ENCODE data around the gene KCNJ1. TPM values are rescaled to one million over a fixed set of nuclear protein-coding genes. Genes with fewer than 3 reads are reported as not detected.

The KCNJ1 gene
- total RNA-seq, 1 donor from 2014 or later = 0.41 TPM

DNA sequence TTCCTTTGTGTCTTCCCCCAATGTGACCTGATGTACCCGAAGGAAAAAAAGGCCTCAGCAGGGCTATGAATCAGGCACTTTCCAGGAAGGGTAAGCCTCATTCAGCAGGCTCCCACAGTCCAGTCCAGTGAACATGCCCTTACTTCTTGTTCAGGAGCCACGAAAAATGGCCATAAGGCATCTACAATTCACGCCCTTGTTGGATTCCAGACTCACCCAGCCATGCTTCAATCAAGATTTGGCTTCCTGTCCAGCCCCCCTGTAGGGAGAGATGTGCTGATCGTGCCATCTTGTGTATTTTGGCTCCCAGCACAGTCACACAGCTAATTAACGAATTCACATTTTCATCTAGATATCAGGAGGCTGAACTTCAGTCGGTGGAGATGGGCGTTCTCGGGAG, 14.1 kb upstream of the KCNJ1 start:
- no peak overlapping the region for H2AFZ ChIP-seq (replicated peaks)
- no peak overlapping the region for H3K9ac ChIP-seq
- Mint-ChIP-seq H3K27me3 (ENCODE audit: insufficient read depth, low read depth) (peaks cover 6% of the 10 kb centered on the region), H3K4me1 (peaks cover 31% of the 10 kb centered on the region), H3K36me3 (no peaks in the 10 kb centered on the region), H3K27ac (no peak overlapping the region), H3K4me3 (no peak overlapping the region), H3K9me3 (no peaks in the 10 kb centered on the region)
- no peak for DNase-seq (ENCODE audit: low spot score)
- no peaks in the 10 kb centered on the region for H3F3A ChIP-seq (ENCODE audit: low read depth)
- H3K27ac ChIP-seq = no peak overlapping the region
- no peaks in the 10 kb centered on the region for H3K79me2 ChIP-seq (ENCODE audit: low read depth)
- H3K4me1 ChIP-seq = peaks cover 9% of the 10 kb centered on the region
- H3K4me2 ChIP-seq = no peak overlapping the region
- no peaks in the 10 kb centered on the region for H4K20me1 ChIP-seq (ENCODE audit: low read depth)
- H3K36me3 ChIP-seq = no peaks in the 10 kb centered on the region
- peaks cover 39% of the 10 kb centered on the region for H3K27me3 ChIP-seq
- H3K4me3 ChIP-seq = no peak overlapping the region
- H3K9me3 ChIP-seq (ENCODE audit: low read depth) = no peaks in the 10 kb centered on the region
- TF ChIP-seq EZH2phosphoT487 (IDR thresholded peaks at IDR 0.05) = no peak
- no peak for TF ChIP-seq EZH2 (IDR thresholded peaks at IDR 0.05)

DNA sequence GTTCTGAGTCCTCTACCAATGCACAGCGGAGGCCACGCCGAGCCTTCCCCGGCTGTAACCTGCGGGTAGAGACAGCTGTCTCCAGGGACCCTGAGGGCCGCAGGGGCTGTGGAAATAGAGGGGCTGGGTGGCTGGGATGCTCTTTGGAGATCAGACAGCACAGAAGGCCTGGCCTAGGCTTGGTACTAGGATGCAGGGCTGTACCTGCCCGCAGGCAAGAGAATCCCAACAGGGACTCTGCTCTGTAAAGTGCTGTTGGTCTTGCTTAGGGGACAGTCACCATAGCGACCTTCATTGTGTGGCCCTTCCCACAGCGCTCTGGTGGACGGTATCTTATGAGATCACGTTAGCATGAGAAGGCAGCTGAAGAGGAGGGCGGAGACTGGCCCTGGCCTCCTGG, 12.7 kb upstream of the KCNJ1 start:
- H3K79me2 ChIP-seq (ENCODE audit: low read depth) = no peaks in the 10 kb centered on the region
- H3K4me3 ChIP-seq = no peak overlapping the region
- TF ChIP-seq EZH2phosphoT487 (IDR thresholded peaks at IDR 0.05) (no peak), EZH2 (IDR thresholded peaks at IDR 0.05) (no peak)
- TF ChIP-seq, protein P1, sequence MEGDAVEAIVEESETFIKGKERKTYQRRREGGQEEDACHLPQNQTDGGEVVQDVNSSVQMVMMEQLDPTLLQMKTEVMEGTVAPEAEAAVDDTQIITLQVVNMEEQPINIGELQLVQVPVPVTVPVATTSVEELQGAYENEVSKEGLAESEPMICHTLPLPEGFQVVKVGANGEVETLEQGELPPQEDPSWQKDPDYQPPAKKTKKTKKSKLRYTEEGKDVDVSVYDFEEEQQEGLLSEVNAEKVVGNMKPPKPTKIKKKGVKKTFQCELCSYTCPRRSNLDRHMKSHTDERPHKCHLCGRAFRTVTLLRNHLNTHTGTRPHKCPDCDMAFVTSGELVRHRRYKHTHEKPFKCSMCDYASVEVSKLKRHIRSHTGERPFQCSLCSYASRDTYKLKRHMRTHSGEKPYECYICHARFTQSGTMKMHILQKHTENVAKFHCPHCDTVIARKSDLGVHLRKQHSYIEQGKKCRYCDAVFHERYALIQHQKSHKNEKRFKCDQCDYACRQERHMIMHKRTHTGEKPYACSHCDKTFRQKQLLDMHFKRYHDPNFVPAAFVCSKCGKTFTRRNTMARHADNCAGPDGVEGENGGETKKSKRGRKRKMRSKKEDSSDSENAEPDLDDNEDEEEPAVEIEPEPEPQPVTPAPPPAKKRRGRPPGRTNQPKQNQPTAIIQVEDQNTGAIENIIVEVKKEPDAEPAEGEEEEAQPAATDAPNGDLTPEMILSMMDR (IDR thresholded peaks at IDR 0.05) = no peak
- H3K4me3 Mint-ChIP-seq = no peak overlapping the region
- no peak overlapping the region for H3K27ac ChIP-seq
- H3K36me3 ChIP-seq = no peaks in the 10 kb centered on the region
- no peaks in the 10 kb centered on the region for H3K36me3 Mint-ChIP-seq
- peak overlapping the region; percentile 97 for H3K27ac Mint-ChIP-seq
- H3F3A ChIP-seq (ENCODE audit: low read depth) = no peaks in the 10 kb centered on the region
- peak overlapping the region; percentile 76 for H2AFZ ChIP-seq (replicated peaks)
- peaks cover 9% of the 10 kb centered on the region for H3K4me1 ChIP-seq
- H3K9ac ChIP-seq = no peak overlapping the region
- no peaks in the 10 kb centered on the region for H3K9me3 ChIP-seq (ENCODE audit: low read depth)
- H3K4me1 Mint-ChIP-seq = peaks cover 38% of the 10 kb centered on the region
- H3K27me3 ChIP-seq = peaks cover 29% of the 10 kb centered on the region
- H3K9me3 Mint-ChIP-seq = no peaks in the 10 kb centered on the region
- peak overlapping the region; percentile 18 for H3K4me2 ChIP-seq
- H3K27me3 Mint-ChIP-seq (ENCODE audit: insufficient read depth, low read depth) = peaks cover 3% of the 10 kb centered on the region
- no peaks in the 10 kb centered on the region for H4K20me1 ChIP-seq (ENCODE audit: low read depth)
- no peak for DNase-seq (ENCODE audit: low spot score)

DNA sequence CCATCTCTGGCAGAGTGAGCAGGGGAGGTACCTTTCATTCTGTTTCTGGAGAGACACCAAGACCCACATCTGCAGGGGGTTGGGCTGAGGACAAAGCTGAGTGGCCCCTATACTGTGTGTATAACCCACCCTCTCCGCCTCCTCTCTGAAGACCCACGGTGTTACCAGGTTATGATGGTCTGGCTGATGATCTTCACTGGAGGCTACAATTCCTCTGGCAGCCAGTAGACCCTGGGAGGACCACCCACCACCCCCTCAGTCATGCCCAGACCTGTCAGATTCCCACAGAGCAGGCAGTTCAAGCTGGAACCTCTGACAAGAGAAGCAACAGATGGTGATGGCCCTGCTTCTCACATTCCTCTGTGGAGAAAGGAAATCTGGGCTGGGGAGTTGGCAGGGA, 11.4 kb upstream of the KCNJ1 start:
- Mint-ChIP-seq H3K27me3 (ENCODE audit: insufficient read depth, low read depth) (peaks cover 3% of the 10 kb centered on the region), H3K4me3 (no peak overlapping the region), H3K36me3 (no peaks in the 10 kb centered on the region), H3K27ac (no peak overlapping the region), H3K4me1 (peaks cover 50% of the 10 kb centered on the region), H3K9me3 (no peaks in the 10 kb centered on the region)
- Histone ChIP-seq H3K27ac (no peak overlapping the region), H3K36me3 (no peaks in the 10 kb centered on the region), H4K20me1 (ENCODE audit: low read depth) (no peaks in the 10 kb centered on the region), H2AFZ (replicated peaks) (no peak overlapping the region), H3K9ac (no peak overlapping the region), H3F3A (ENCODE audit: low read depth) (no peaks in the 10 kb centered on the region), H3K9me3 (ENCODE audit: low read depth) (no peaks in the 10 kb centered on the region), H3K4me3 (no peak overlapping the region), H3K4me1 (peaks cover 9% of the 10 kb centered on the region), H3K4me2 (no peak overlapping the region), H3K27me3 (peaks cover 21% of the 10 kb centered on the region), H3K79me2 (ENCODE audit: low read depth) (no peaks in the 10 kb centered on the region)
- no peak for TF ChIP-seq EZH2phosphoT487 (IDR thresholded peaks at IDR 0.05)
- TF ChIP-seq EZH2 (IDR thresholded peaks at IDR 0.05) = no peak
- TF ChIP-seq, protein P1 (IDR thresholded peaks at IDR 0.05) = no peak
- DNase-seq (ENCODE audit: low spot score) = no peak

DNA sequence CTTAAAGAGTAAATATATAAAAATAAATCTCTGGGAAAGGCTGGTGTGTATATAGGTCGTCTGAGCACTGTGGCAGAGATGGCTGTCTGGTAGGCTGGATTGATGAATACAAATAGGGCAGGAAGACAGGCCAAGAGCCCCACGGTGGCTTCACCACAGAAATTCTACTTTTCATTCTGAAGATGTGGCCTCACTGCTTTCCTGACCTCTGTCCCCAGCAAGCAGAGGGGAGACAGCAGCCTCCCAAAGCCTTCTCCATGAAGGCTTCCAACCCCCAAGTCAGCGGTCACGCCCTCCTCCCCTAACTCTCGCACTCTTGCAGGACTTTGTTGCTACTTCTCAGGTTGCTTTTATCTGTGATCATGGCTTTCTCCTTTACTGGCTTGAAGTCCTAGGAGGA, 10.6 kb upstream of the KCNJ1 start:
- H3K27me3 Mint-ChIP-seq (ENCODE audit: insufficient read depth, low read depth) = peaks cover 6% of the 10 kb centered on the region
- Histone ChIP-seq H2AFZ (replicated peaks) (no peak overlapping the region), H3K79me2 (ENCODE audit: low read depth) (no peaks in the 10 kb centered on the region)

More for the DNA sequence above, 10.6 kb upstream of the KCNJ1 start:
- H3K27me3 ChIP-seq = peaks cover 18% of the 10 kb centered on the region
- peaks cover 9% of the 10 kb centered on the region for H3K4me1 ChIP-seq
- Mint-ChIP-seq H3K27ac (no peak overlapping the region), H3K36me3 (no peaks in the 10 kb centered on the region), H3K4me3 (no peak overlapping the region), H3K9me3 (no peaks in the 10 kb centered on the region), H3K4me1 (peaks cover 57% of the 10 kb centered on the region)
- H3K4me3 ChIP-seq = no peak overlapping the region
- no peak overlapping the region for H3K27ac ChIP-seq
- H4K20me1 ChIP-seq (ENCODE audit: low read depth) = no peaks in the 10 kb centered on the region
- H3K4me2 ChIP-seq = no peak overlapping the region
- no peaks in the 10 kb centered on the region for H3K36me3 ChIP-seq
- TF ChIP-seq EZH2phosphoT487 (IDR thresholded peaks at IDR 0.05) (no peak), EZH2 (IDR thresholded peaks at IDR 0.05) (no peak)
- TF ChIP-seq, protein P1 (IDR thresholded peaks at IDR 0.05) = no peak
- DNase-seq (ENCODE audit: low spot score) = no peak
- no peaks in the 10 kb centered on the region for H3K9me3 ChIP-seq (ENCODE audit: low read depth)
- H3F3A ChIP-seq (ENCODE audit: low read depth) = no peaks in the 10 kb centered on the region
- no peak overlapping the region for H3K9ac ChIP-seq

Measured in neural progenitor cell (in vitro differentiated cells).